Stimulated activated naive CD8-positive, alpha-beta T cell treated with anti-CD3 and anti-CD28 coated beads, Interleukin-15, Interleukin-2, amounts not matched to agents 100 U/mL and 50 U/mL, for 24 hours (primary cell): ENCODE results near the gene SBF1.
A peak's percentile ranks its signal among the peaks of the same experiment; 100 is the strongest.

Experiments used
- ATAC-seq: fragments of 150-1000 bp; cut with Tn5 transposase; one replicate; pipeline ENCODE4 v1.10.0; 2021
- DNase-seq: peaks from one replicate; pipeline ENCODE4 v3.0.0; 2021

Gene SBF1

DNA sequence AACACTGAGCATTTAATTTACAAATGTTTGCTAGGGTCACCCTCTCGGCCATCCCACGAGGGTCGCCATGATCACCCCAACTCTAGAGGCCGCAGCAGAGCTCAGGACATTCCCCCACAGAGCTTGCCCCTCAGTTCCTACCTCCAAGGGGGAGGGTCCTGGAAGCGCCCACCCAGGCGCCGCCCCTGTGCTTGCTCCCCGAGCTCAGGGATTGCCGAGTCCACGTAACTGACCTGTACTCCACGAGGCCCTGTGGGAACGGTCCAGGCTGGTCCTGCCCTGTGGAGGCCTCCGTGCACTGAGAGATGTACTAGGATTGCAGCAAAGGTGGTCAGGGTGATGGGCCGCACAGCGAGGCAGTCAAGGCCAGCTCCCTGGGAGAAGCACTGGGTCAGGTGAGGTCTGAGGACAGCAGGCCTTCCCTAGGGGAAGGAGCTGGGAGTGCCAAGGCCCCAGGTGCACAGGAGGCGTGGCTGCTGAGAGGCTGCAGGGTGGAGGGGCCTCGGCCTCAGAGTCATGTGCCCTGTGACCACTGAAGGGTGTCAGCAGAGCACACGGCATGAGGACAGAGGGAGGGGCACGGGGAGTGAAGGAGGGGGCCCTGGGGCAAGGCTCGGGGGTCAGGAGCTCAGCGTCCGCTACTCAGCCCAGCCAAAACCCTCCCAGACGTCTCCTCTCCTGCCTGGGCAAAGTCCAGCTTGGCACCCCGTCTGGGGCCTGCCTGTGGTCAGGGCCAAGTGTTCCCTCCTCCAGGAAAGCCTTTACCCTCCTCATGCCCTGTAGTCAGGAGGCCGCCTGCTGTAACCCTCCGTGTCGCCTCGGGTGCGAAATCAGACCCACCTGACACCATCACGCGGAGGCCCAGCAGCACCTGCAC is 9.4 kb upstream of the SBF1 start:
- DNase-seq (no peak), ATAC-seq (no peak)

DNA sequence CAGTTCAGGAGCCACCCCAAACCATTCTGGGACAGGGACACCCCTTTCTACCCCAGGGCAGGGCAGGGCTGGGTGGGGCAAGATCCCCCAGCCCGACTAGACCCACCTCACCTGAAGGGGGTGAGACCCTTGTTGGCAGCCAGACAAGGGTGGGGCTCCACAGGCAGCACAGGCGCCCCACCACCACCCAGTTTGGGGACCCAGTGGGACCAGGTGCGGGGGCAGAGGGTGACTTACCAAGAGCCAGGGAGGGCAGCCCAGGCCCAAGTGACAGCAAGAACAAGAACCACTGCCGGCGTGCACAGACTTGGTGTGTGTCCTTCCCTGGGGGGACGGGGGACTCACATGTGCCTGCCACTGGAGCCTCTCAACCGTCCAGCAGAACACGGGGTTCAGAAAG is 8.7 kb upstream of the SBF1 start:
- ATAC-seq = no peak
- no peak for DNase-seq

DNA sequence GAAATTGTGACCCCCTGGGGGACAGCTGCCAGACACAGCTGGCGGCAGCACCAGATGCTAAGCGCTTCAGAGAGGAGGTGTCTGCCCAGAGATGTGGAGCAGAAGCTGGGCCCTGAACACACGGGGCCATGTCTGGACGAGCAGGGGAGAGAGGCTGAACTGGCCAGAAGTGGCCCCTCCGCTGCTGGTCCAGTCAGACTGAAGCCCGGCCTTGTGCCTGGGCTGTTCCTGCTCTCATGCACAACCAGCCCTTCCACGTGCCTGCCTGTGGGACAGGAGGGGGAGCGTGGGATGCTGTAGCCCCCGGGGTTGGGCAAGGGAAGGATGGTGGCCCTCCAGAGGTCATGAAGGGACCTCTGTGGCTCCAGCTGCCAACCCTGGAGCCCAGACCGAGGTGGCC is 8.3 kb upstream of the SBF1 start:
- no peak for DNase-seq
- no peak for ATAC-seq

DNA sequence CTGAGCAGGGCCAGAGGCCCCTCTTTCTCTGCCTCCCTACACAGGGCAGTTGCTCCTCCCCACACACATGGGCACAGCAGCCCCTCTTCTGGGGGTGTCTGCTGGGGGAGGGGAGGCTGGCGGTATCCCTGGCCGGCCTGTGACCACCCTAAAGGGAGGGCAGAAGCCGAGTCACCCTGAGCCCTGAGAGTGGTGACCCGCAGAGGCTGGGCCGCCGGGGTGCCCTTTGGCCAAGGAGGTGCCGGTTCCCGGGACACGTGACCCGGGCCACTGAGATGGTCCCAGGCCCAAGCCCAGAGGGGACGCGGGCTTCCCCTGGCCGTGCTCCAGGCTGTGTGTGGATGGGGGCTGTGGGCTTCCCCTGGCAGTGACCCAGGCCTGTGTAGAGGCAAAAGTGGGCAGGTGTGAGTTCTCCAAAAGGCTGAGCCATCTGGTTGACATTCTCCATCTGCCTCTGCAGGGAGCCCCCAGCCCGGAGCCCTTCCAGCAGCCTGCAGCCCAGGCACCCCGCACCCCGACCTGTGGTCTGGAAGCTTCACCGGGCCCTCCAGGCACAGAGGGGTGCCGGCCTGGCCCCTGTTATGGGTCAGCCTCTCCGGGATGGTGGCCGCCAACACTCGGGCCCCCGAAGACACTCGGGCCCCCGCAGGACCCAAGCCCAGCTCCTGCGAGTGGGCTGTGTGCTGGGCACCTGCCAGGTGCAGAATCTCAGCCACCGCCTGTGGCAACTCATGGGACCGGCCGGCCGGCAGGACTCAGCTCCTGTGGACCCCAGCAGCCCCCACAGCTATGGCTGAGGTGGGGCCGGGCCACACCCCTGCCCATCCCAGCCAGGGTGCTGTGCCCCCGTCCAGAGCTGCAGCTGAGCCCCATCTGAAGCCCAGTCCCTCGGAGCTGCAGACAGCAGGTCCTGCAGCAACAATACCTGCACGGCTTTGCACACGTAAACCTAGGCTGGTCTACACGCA is 7.6 kb upstream of the SBF1 start:
- DNase-seq (no peak), ATAC-seq (no peak)

DNA sequence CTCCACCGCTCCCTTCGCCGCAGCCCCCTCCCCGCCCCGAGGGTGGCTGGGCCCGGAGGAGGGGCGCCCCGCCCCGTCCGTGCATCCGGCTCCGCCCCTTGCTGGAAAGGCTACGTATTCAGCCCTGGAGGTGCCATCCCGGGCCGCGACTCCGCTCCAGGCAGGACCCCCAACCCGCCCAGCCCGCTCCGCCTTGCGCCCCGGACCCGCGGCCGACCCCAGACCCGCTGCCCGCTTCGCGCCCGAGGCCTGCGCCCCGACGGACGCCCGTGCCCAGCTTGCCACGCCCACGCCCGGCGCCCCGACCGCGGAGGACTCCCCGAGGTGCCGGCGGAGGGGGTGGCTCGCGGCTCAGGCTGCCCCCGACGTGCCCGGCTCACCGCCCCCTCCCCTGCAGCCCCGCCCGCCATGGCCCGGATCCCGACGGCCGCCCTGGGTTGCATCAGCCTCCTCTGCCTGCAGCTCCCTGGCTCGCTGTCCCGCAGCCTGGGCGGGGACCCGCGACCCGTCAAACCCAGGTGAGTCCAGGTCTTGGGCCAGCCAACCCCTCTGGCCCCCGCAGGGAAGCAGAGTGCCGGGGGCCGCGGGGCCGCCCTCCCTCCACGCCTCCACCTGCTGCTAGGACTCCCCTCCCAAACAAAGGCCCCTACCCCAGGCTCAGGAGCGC is 6.7 kb upstream of the SBF1 start, which contains the start of gene ADM2:
TSS of gene ADM2 (plus strand) at position 104 of the 667 bp plus-strand sequence. CDS start at position 409, 305 bp downstream.
- ATAC-seq (peak; percentile 62), DNase-seq (peak; percentile 78)

DNA sequence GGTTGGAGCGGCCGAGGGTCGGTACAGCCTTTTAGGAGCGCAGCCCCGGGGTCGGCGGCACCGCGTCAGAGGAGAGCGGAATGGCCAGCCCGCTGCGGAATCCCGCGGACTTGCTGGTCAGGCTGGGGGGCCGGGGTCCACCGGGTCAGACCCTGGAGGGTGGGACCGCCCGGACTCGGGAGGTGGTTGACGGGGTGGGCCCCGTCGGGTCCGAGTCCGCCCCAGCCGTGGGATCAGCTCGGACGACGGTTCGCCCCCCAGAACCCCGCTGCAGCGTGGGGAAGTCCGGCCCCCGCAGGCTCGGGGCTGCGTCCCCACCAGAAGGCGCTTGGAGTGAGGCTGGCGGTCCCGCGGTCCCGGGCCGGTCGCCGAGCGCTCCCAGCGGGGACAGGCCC is 6.2 kb upstream of the SBF1 start:
- DNase-seq (no peak), ATAC-seq (no peak)

DNA sequence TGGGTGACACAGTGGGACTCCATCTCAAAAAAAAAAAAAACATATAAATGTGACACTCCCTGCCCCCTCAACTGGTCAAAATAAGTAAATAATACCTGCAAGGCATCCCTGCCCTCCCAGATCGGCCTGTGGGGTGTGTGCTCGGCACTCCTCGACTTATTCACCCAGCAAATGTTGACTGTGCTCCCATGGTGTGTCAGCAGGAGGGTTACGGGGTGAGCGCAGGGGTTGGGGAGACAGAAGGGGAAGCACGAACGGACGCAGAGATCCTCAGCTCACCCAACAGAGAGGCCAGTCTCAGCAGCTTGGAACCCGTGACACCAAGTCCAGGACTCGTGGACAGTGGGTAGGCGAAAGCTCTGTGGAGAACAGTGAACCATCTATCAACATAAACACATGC is 4.9 kb upstream of the SBF1 start:
- no peak for ATAC-seq

DNA sequence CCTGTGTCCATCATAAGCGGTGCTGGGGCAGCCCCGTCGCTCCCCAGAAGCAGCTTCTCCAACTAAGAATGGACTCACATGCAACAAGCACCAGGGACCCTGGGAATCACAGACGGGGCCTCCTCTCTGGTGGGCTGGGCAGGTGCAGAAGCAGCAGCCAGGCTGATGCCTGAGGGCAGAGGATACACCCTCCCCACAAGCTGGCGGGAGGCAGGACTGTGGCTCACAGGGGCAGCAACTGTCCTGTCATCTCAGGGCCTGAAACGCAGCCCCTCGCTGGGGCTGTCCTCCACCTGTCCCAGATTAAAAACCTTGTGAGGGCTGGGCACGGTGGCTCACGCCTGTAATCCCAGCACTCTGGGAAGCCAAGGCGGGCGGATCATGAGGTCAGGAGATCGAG is 3.1 kb upstream of the SBF1 start:
- DNase-seq = no peak
- no peak for ATAC-seq

More for the DNA sequence above, 4.9 kb upstream of the SBF1 start:
- DNase-seq = no peak

DNA sequence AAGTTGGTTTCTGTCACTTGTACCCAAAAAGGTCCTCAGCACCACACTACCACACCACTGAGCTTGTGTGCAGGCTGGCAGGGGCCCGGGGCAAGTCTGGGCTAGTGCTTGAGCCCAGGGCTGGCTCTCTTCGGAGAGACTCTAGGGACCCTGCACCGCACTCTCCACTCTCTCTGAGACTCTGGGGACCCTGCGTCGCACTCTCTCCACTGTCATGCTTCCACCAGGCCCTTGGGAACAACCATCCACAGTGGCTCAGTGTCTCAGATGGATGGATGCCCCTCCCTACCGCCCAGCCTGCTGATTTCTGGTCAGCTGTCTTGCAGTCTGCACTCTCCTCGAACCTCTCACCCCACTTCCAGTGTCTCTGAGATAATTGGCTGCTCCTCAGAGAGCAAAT is 2.0 kb upstream of the SBF1 start:
- ATAC-seq (no peak), DNase-seq (no peak)

DNA sequence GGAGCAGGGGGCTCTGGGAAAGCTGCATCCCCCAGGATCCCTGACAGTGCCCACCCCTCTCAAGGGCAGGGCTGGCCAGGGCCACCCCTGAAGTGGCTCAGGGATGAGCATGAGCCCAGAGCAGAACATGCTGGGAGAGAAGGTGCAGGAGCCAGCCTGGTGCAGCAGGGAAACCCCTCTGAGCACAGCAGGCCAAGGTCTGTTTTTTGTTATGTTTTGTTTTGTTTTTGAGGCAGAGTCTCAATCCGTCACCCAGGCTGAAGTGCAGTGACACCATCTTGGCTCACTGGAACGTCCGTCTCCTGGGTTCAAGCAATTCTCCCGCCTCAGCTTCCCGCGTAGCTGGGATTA is 792 bp upstream of the SBF1 start:
- ATAC-seq (no peak), DNase-seq (no peak)

DNA sequence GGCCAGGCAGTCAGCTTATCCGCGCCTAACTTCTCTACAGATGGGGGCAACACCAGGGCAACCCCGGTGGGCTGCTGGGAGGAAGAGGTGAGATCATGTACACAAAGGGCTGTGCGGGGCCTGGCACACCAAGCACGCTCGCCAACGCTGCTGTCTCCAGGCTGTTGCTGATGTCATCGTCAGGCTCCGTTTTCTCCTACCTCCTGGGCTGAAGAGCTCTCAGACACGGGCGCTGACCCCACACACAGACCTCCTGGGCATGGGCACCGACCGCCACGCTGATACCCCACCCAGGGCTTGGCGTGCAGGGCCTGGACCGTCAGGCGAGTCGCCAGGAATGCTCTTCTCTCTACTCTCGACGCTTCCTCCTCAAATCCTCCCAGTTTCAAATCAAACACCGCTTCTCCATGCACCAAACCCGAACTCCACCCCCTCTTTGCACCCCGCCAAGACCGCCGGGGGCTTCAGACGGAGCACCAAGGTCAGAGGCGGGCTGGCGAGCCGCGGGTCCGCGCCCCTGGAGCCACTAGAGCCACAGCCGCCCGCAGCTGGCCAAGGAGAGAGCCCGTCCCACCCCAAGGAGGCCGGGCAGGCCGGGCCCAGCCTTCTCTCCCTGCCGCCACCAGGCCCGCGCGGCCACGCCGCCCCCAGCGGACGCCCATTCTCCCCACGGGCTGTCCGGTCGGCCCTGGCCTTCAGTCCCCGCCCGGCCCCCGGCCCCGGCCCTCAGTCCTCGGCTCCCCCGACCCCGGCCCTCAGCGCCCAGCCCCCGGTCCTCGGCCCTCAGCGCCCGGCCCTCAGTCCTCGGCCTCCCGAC is 772 bp downstream of the SBF1 start:
- DNase-seq (peak; percentile 62), ATAC-seq (no peak)

DNA sequence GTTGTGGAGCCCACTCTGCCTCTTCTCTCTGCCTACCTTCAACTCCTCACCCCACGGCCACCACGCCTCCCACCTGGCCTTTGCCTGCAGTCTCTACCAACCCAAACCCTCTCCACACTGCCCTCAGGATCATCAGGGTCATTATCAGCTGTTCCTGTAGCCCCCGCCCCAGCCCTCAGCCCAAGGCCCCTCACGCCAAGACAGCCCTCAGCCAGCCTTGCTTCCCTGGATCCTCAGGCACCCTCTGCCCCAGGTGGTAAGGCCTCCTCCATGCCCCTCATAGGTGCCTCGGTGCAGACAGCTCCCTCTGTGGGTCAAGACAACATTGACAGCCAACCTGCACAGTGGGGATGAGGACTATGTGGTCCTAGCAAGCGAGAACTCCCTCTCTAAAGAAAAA is 1.7 kb downstream of the SBF1 start:
- ATAC-seq (peak; percentile 24), DNase-seq (peak; percentile 62)

DNA sequence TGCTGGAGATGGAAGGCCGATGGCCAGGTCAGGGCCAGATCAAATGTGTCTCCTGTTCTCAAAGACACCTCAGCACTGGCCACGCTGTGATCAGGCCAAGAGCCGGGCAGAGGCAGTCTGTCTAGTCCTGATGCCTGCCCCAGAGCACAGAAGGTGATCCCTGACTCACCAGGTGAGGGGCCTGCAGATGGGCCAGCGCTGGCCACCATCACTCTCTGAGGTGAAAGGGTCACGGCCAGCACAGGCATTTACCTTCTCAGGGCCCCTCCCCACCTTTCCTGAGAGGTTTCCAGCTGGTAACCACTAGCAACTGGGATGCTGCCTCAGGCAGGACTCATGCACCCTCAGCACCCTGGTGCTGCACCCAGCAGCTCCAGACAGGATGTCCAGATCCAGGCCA is 2.9 kb downstream of the SBF1 start:
- ATAC-seq (no peak), DNase-seq (no peak)

DNA sequence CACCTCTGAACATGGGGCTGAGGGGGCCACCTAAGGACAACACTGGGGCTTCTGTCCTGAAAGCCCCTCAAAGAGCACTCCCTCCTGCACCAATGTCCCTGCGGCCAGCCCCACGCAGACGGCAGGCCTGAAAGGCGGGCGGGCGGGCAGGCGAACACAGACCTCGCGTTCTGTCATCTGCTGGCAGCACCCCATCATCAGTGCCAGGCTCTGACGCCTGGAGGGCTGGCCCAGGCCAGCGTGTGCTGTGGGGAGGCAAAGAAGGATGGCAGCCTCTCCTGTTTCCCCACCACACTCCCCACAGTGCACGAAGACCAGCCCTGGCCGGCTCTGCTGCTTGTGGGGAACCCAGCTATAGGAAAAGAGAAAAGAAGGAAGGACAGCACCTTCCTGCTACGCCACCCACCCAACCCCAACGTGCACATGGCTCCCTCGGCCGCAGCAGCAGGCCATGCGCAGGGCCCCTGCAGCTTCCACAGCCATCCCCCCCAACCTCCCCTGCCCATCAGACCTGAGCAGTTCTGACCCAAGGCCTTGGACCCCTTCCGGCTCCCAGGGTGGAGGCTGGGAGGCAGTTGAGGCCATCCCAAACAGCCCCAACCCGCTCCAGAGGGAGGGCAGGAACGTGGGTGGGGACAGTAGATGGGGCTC is 3.5 kb downstream of the SBF1 start:
- no peak for ATAC-seq
- DNase-seq = no peak

DNA sequence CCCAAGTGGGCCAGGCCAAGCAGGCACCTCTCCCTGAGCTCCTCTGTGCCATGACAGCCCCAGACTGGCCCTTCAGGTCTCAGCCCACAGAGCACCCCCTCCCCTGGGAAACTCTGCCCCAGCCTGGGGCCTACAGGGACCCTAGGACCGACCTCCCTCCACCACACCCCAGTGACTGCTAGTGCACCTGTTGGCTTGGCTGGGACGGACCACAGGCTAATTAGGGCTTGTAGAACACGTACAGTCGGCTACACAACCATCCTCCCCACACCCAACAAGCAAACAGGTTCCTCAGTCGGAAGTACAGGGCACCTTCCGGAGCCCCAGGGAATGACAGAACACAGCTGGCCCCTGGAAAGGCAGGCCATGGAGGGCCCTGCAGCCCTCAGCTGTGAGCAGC is 4.3 kb downstream of the SBF1 start:
- DNase-seq = peak; percentile 25
- ATAC-seq = no peak

DNA sequence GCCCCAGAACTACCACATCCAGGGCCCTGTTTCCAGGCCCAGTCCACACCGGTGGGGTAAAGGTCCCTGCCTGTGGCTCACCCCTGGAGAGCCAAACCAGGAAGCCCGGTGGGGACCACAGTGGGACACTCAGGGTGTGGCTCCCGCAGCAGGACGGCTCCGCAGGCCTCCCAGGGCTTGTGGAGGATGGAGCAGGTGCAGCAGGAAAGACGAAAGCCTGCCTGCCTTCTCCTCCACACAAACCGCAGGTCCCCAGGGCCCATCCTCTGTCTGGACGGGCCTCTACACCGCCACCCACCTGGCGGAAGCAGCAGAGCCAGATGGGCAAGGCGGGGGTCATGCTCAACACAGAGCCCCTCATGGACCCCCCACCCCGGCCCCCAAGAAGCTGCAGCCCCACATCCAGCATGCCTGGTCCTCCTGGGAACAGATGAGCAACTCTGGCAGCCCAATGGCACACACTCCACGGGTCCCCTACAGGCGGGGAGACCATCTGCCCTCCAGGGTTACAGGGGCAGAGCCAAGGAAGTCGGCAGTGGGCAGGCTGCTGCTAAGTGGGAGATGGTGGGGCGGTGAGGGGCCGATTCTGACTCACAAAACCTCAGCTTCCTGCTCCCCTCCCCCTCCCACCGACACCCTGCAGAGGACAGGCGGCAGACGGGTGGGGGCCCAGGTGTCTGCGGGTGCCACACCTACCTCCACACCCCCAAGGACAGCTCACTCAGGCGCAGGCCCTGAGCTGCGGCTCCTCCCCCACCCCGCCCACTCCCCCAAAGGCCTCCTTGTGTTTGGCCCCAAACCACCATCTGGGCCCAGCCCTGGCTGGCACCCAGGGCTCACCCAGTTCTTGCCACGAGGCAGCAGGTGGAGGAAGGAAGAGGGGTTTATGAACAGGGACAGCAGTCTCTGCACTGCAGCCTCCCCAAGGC is 5.2 kb downstream of the SBF1 start:
- peak; percentile 87 for ATAC-seq
- DNase-seq = peak; percentile 96

DNA sequence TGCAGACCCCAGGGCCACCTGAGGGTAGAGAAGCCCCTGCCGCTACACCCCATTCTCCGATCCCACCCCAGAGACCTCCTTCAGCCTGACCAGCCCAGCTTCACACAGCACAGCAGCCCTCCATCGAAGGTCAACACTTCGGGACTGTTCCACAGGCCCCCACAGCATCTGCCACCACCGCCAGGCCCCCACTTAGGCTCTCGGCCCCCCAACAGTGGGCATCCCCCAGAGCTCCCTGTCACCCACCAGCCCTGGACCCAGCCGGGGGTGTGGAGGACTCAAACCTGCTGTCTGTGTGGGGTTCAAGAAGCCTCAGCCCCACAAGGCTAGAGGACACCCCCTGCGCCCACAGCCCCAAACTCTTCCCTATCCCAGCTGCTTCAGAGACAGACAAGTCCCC is 6.2 kb downstream of the SBF1 start:
- no peak for DNase-seq
- no peak for ATAC-seq

DNA sequence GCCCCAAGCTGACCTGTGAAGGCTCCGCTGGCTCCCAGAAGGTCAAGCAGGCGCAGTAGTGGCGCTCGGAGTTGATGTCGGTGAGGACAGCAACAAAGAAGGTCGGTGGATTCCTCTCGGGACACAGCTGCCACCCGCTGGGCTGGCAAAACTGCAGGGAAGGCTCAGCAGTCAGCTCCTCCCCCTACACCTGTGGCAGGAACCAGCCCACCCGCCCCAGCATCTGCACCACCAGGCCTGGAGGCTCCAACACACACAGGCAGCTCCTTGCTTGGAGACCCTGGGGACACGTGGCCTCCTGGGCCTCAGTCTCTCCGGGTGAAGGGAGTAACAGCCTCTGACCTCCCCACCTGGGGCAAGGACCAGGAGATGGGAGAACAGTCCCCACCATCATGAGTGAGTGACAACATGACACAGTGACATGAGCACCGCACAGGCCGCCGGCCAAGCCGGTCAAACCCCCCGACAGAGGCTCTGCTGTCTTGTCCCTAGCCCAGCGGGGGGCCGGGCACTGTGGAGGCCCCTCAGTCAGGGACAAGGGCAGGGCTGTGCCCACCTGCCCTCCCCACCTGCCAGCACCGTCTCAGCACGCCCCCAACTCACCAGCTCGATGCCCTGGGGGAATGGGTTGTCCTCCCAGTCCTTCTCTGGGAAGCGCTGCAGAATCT is 6.9 kb downstream of the SBF1 start:
- DNase-seq (no peak), ATAC-seq (no peak)

DNA sequence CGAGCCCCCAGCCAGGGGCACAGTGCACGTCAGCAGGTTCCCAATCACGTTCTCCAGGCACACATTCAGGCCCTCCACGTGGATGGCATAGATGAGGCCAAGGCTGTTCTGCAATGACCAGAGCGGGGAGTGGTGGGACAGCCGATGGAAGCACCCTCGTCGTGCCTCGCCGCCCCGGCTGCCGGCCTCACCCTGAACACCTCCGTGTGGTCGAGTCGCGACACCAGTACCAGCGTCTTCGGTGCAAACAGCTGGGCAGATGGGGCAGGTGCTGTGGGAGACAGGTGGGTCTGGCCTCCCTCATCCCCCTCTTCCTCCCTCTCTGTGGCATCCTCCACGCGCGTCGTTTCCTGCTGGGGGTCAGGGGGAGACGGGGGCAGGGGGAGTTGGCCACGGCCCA is 7.5 kb downstream of the SBF1 start:
- no peak for DNase-seq
- ATAC-seq = no peak
